ENCODE data around the gene C21orf58. TPM values are rescaled to one million over a fixed set of nuclear protein-coding genes. Genes with fewer than 3 reads are reported as not detected.

The C21orf58 gene
- polyA plus RNA-seq, 1 experiment, result 4.1 TPM

DNA sequence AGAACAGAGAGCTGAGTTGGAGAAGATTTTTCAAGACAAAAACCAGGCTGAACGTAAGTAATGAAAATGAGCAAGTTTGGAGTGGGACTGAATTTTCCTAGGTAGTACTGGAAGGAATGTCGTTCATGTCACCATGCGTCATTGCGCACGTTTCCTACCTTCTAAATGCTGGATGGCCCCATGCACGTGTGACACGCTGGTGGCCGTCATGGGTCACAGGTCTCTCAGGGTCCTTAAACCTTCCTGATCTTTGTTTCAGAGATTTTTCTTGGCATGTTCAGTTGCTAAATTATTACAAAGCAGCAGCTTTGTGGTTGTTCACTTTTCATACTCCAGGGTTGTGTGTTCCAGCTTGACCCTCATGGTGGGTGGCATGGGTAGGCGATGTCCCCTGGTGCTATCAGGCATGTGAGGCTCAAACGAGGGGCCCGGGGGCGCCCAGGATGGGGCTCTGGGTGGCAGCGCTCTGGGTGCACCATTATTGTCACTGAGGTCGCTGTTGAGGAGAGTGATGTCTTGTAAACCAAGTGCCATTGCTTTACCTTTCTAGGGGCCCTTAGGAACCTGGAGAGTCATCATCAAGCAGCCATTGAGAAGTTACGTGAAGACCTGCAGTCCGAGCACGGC, 25.6 kb upstream of the C21orf58 start:
- ChIA-PET CTCF (no interaction called here), POLR2A (no interaction called here)
- Histone ChIP-seq H3K36me3 (ENCODE audit: control insufficient read depth, insufficient read depth, low read length) (peaks cover 53% of the 10 kb centered on the region), H3K4me3 (ENCODE audit: low read depth, low read length) (no peak overlapping the region), H3K27me3 (ENCODE audit: control insufficient read depth, insufficient read depth, low read length) (no peaks in the 10 kb centered on the region)
- no peak for DNase-seq (ENCODE audit: low read depth)
- no peak for TF ChIP-seq CTCF (IDR thresholded peaks at IDR 0.05; ENCODE audit: insufficient read depth, low read depth, low read length)

DNA sequence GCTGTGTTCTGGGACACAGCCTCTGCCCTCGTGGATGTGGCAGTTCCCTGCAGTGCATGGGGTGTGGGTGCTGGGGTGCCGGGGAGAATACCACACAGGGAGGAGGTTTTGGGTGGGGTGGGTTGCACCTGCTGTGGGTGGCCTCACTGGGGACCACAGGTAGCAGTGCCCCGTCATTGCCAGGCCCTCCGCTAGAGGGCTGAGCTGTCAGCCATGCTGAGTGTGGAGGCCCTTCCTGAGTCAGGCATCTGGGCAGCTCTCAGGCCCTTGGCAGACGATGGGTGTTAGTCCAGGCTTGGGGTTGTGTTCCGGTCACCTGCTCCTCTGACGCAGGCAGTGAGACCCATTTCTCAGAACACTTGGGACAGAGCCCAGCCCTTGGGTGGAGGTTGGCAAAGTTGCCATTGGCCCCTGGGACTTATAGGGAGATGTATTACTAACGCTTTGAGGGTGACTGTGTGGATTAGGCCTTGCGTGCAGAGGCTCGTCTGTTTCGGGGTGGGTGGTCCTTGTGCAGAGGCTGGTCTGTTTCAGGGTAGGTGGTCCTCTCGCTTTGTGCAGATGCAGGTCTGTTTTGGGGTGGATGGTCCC, 24.2 kb upstream of the C21orf58 start:
- H3K4me3 ChIP-seq (ENCODE audit: low read depth, low read length), result no peak overlapping the region
- no peaks in the 10 kb centered on the region for H3K27me3 ChIP-seq (ENCODE audit: control insufficient read depth, insufficient read depth, low read length)
- H3K36me3 ChIP-seq (ENCODE audit: control insufficient read depth, insufficient read depth, low read length), result peaks cover 44% of the 10 kb centered on the region
- CTCF ChIA-PET, result no interaction called here
- TF ChIP-seq CTCF (IDR thresholded peaks at IDR 0.05; ENCODE audit: insufficient read depth, low read depth, low read length), result no peak
- DNase-seq (ENCODE audit: low read depth), result no peak
- POLR2A ChIA-PET, result no interaction called here

- peaks cover 40% of the 10 kb centered on the region for H3K36me3 ChIP-seq (ENCODE audit: control insufficient read depth, insufficient read depth, low read length)
- CTCF ChIA-PET, result no interaction called here
- no peaks in the 10 kb centered on the region for H3K27me3 ChIP-seq (ENCODE audit: control insufficient read depth, insufficient read depth, low read length)
- no peak overlapping the region for H3K4me3 ChIP-seq (ENCODE audit: low read depth, low read length)
- no peak for TF ChIP-seq CTCF (IDR thresholded peaks at IDR 0.05; ENCODE audit: insufficient read depth, low read depth, low read length)
- POLR2A ChIA-PET, result no interaction called here
- no peak for DNase-seq (ENCODE audit: low read depth)
These were observed 23.5 kb upstream of the C21orf58 start for GRCh38 chr21:46347203-46347550.

DNA sequence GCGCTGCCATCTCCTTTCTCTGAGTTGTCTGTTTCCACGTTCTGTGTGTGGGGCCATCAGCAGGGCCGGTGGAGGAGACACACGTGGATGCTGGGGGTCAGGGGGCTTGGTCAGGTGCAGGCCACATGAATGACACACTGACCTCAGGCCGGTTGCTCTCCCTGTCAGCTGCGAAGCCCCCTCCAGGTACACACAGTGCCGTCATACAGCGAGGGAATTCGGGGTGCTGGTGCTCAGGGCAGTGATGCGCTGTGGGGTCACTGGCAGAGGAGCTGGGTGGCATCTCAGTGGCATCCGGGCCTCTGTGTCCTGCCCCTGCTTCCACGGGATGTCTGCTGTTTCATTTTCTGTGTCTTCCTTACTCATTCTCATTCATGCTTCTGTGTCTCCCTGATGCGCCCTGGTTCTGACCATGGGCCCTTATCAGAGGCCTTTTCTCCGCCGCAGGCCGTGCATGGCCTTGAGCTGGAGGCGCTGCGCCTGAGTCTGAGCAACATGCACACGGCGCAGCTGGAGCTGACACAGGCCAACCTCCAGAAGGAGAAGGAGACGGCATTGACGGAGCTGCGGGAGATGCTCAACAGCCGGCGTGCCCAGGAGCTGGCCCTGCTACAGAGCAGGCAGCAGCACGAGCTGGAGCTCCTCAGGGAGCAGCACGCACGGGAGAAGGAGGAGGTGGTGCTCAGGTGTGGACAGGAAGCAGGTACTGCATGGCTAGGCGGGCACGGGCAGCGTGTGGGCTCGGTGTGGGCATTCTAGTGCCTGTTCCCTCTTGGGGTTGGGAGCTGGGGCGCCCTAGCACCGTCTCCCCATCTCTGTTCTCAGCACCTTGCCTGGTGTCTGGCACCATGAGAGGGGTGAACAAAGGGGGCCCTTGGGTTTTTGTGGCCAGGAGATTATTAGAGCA, 22.9 kb upstream of the C21orf58 start:
- CTCF ChIA-PET, result no interaction called here
- H3K36me3 ChIP-seq (ENCODE audit: control insufficient read depth, insufficient read depth, low read length), result peaks cover 34% of the 10 kb centered on the region
- POLR2A ChIA-PET, result no interaction called here

More for the DNA sequence above, 22.9 kb upstream of the C21orf58 start:
- Histone ChIP-seq H3K27me3 (ENCODE audit: control insufficient read depth, insufficient read depth, low read length) (no peaks in the 10 kb centered on the region), H3K4me3 (ENCODE audit: low read depth, low read length) (no peak overlapping the region)
- no peak for TF ChIP-seq CTCF (IDR thresholded peaks at IDR 0.05; ENCODE audit: insufficient read depth, low read depth, low read length)
- DNase-seq (ENCODE audit: low read depth), result no peak
